MM.1S (cell line): ENCODE measurements around the gene CATSPERZ.

ENCODE experiments used
- DNase-seq: peaks from one replicate; pipeline ENCODE4 v3.0.0-alpha.2; 2015
- H2AFZ ChIP-seq: fragments of 300-600 bp; sonication (generic); 2 replicates; pipeline ENCODE4 v1.6.0; 2016; ENCODE audit warnings: antibody characterized with exemption, low read length
- H3F3A ChIP-seq: fragments of 300-600 bp; sonication (generic); 2 replicates; pipeline ENCODE4 v1.6.1; 2016; ENCODE audit warnings: mild to moderate bottlenecking, antibody characterized with exemption, low read length, moderate library complexity, mixed read lengths; ENCODE audit not compliant: insufficient read depth
- H3K27ac ChIP-seq: fragments of 300-600 bp; sonication (generic); 2 replicates; pipeline ENCODE4 v1.5.1; 2016; ENCODE audit warnings: mild to moderate bottlenecking, low read length
- H3K27me3 ChIP-seq: fragments of 300-600 bp; sonication (generic); replicated peaks from 2 replicates; pipeline ENCODE4 v1.6.0; 2016; ENCODE audit warnings: low read length; ENCODE audit not compliant: insufficient read depth
- H3K36me3 ChIP-seq: fragments of 300-600 bp; sonication (generic); replicated peaks from 2 replicates; pipeline ENCODE4 v1.6.1; 2016; ENCODE audit warnings: mild to moderate bottlenecking, low read length, mixed read lengths; ENCODE audit not compliant: insufficient read depth
- H3K4me1 ChIP-seq: fragments of 300-600 bp; sonication (generic); 2 replicates; pipeline ENCODE4 v1.6.1; 2016; ENCODE audit warnings: low read length, mixed read lengths
- H3K4me2 ChIP-seq: fragments of 300-600 bp; sonication (generic); 2 replicates; pipeline ENCODE4 v1.6.0; 2016; ENCODE audit warnings: low read depth, low read length
- H3K4me3 ChIP-seq: fragments of 300-600 bp; sonication (generic); 2 replicates; pipeline ENCODE4 v1.5.1; 2016; ENCODE audit warnings: low read length, mixed read lengths
- H3K79me2 ChIP-seq: fragments of 300-600 bp; sonication (generic); 2 replicates; pipeline ENCODE4 v1.6.1; 2016; ENCODE audit warnings: mixed run types, low read length, mixed read lengths
- H3K9ac ChIP-seq: fragments of 300-600 bp; sonication (generic); 2 replicates; pipeline ENCODE4 v1.6.1; 2016; ENCODE audit warnings: low read length, mixed read lengths
- H3K9me2 ChIP-seq: fragments of 300-600 bp; sonication (generic); replicated peaks from 2 replicates; pipeline ENCODE4 v1.6.1; 2016; ENCODE audit warnings: mild to moderate bottlenecking, low read length, mixed read lengths; ENCODE audit not compliant: insufficient read depth
- H3K9me3 ChIP-seq: fragments of 300-600 bp; sonication (generic); replicated peaks from 2 replicates; pipeline ENCODE4 v1.6.1; 2016; ENCODE audit warnings: mild to moderate bottlenecking, low read length, mixed read lengths; ENCODE audit not compliant: insufficient read depth
- H4K20me1 ChIP-seq: fragments of 300-600 bp; sonication (generic); 2 replicates; pipeline ENCODE4 v1.6.1; 2016; ENCODE audit warnings: mild to moderate bottlenecking, low read length, moderate library complexity, mixed read lengths; ENCODE audit not compliant: insufficient read depth
- CTCF ChIP-seq: fragments of 300-600 bp; sonication (generic); IDR thresholded peaks from 2 replicates; pipeline ENCODE4 v1.5.1; 2016; ENCODE audit warnings: antibody characterized with exemption, low read length, mixed read lengths
- EZH2 ChIP-seq: fragments of 300-600 bp; sonication (generic); optimal IDR thresholded peaks from 2 replicates; pipeline ENCODE3; 2017; ENCODE audit warnings: low read depth, mild to moderate bottlenecking, antibody characterized with exemption, low read length, mixed read lengths
- EZH2phosphoT487 ChIP-seq: fragments of 300-600 bp; sonication (generic); IDR thresholded peaks from 2 replicates; pipeline ENCODE4 v1.6.1; 2018; ENCODE audit warnings: antibody characterized with exemption, low read length

Gene CATSPERZ

DNA sequence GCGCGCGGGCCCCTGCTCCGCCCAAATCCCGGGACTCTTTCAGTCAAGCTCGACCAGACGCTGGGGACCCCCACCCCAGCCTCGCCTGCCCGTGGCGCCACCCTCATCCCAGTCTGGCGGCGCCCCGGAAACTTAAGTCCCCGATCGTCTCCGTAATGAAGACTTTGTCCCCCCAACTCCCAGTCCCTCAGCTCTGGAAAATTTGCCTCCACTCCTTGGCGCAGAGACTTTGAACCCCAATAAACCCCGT is 48.5 kb upstream of the CATSPERZ start:
- Histone ChIP-seq H3K9me2 (no peaks in the 10 kb centered on the region), H3K4me1 (no peaks in the 10 kb centered on the region; the same call in 1 of the 2 replicates), H2AFZ (peak overlapping the region; percentile 84), H3K79me2 (peaks cover 12% of the 10 kb centered on the region), H3K4me3 (peak overlapping the region; percentile 83), H3K9ac (peak overlapping the region; percentile 69), H3K27me3 (peaks cover 5% of the 10 kb centered on the region; the same call in 1 of the 2 replicates), H3K9me3 (no peaks in the 10 kb centered on the region), H4K20me1 (no peaks in the 10 kb centered on the region), H3K27ac (no peak overlapping the region), H3K4me2 (peak overlapping the region; percentile 100), H3F3A (0 out of 2 replicates have a peak, but pooled peaks cover 4% of the 10 kb centered on the region), H3K36me3 (no peaks in the 10 kb centered on the region)
- no peak for TF ChIP-seq EZH2
- no peak for TF ChIP-seq EZH2phosphoT487
- no peak for TF ChIP-seq CTCF
- no peak for DNase-seq

GRCh38 chr11:64252003-64252872 is 47.9 kb upstream of the CATSPERZ start:
- Histone ChIP-seq H3K4me2 (peak overlapping the region; percentile 100), H3K4me3 (peak overlapping the region; percentile 83), H2AFZ (peak overlapping the region; percentile 84), H3K9ac (peak overlapping the region; percentile 69; the same call in 1 of the 2 replicates), H3K79me2 (peaks cover 9% of the 10 kb centered on the region), H3K27me3 (peaks cover 5% of the 10 kb centered on the region; the same call in 1 of the 2 replicates), H3F3A (no peaks in the 10 kb centered on the region), H3K9me2 (no peaks in the 10 kb centered on the region), H4K20me1 (no peaks in the 10 kb centered on the region), H3K9me3 (no peaks in the 10 kb centered on the region), H3K36me3 (no peaks in the 10 kb centered on the region), H3K4me1 (no peaks in the 10 kb centered on the region; the same call in 1 of the 2 replicates), H3K27ac (no peak overlapping the region)
- TF ChIP-seq CTCF (peak; percentile 55), EZH2 (no peak)
- no peak for DNase-seq

GRCh38 chr11:64253043-64253442 is 47.1 kb upstream of the CATSPERZ start:
- Histone ChIP-seq H3F3A (no peaks in the 10 kb centered on the region), H3K9ac (no peak overlapping the region), H3K4me1 (no peaks in the 10 kb centered on the region; the same call in 1 of the 2 replicates), H3K9me3 (no peaks in the 10 kb centered on the region), H3K27ac (no peak overlapping the region), H2AFZ (no peak overlapping the region), H3K4me2 (no peak overlapping the region; the same call in 1 of the 2 replicates), H3K9me2 (no peaks in the 10 kb centered on the region), H3K36me3 (no peaks in the 10 kb centered on the region), H3K27me3 (peaks cover 5% of the 10 kb centered on the region; the same call in 1 of the 2 replicates), H3K79me2 (peaks cover 9% of the 10 kb centered on the region), H3K4me3 (no peak overlapping the region), H4K20me1 (no peaks in the 10 kb centered on the region)
- no peak for TF ChIP-seq EZH2
- no peak for TF ChIP-seq CTCF
- DNase-seq, result no peak
